Parathyroid adenoma (tissue), 2 donors: ENCODE measurements around the gene HBA2.
"Not testable (repeated sequence)": the region's sequence is repeated elsewhere in the genome, so short reads cannot be mapped to it uniquely, and the experiment has no call there.

Experiments
- H2AFZ ChIP-seq: fragments of 300-600 bp; sonication (generic); one replicate; pipeline ENCODE4 v1.7.0; 2017; ENCODE audit warnings: antibody characterized with exemption, mild to moderate bottlenecking
- H3K27ac ChIP-seq: fragments of 300-600 bp; sonication (generic); one replicate; pipeline ENCODE4 v1.7.0; 2017
- H3K27me3 ChIP-seq: fragments of 300-600 bp; sonication (generic); one replicate; pipeline ENCODE4 v1.7.0; 2017; ENCODE audit warnings: low read length; ENCODE audit not compliant: control insufficient read depth, insufficient read depth
- H3K36me3 ChIP-seq: fragments of 300-600 bp; sonication (generic); one replicate; pipeline ENCODE4 v1.7.0; 2017; ENCODE audit warnings: low read length; ENCODE audit not compliant: control insufficient read depth, insufficient read depth
- H3K4me1 ChIP-seq: fragments of 300-600 bp; sonication (generic); one replicate; pipeline ENCODE4 v1.7.0; 2017; ENCODE audit warnings: control low read depth
- H3K4me2 ChIP-seq: fragments of 300-600 bp; sonication (generic); one replicate; pipeline ENCODE4 v1.7.0; 2017; ENCODE audit warnings: low read length
- H3K4me3 ChIP-seq: fragments of 300-600 bp; sonication (generic); one replicate; pipeline ENCODE4 v1.7.0; 2017; ENCODE audit warnings: low read depth, low read length
- H3K79me2 ChIP-seq: fragments of 300-600 bp; sonication (generic); one replicate; pipeline ENCODE4 v1.7.0; 2017; ENCODE audit warnings: control low read depth
- H3K9ac ChIP-seq: fragments of 300-600 bp; sonication (generic); one replicate; pipeline ENCODE4 v1.7.0; 2017; ENCODE audit warnings: mild to moderate bottlenecking
- H3K9me3 ChIP-seq: fragments of 300-600 bp; sonication (generic); one replicate; pipeline ENCODE4 v1.7.0; 2017; ENCODE audit warnings: low read length; ENCODE audit not compliant: control insufficient read depth
- TF ChIP-seq, protein P1 (sequence below): fragments of 300-600 bp; sonication (generic); IDR thresholded peaks from one replicate; pipeline ENCODE4 v1.7.0; 2017; ENCODE audit warnings: antibody characterized with exemption, mild to moderate bottlenecking
- donor health status: primary hyperparathyroidism.

HBA2 gene

DNA sequence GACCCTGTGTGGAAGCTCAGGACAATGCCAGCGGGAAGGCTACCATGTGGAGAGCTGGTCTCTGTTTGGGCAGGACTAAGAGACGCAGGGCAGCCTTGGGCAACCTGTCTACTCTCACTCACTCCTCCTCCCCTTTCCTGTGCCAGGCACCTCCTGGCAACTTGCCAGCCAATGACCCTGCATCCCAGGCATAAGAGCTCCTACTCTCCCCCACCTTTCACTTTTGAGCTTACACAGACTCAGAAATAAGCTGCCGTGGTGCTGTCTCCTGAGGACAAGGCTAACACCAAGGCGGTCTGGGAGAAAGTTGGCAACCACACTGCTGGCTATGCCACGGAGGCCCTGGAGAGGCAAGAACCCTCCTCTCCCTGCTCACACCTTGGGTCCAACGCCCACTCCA, 4.3 kb upstream of the HBA2 start:
- no peak overlapping the region for H3K4me3 ChIP-seq
- no peaks in the 10 kb centered on the region for H3K36me3 ChIP-seq
- TF ChIP-seq, protein P1, sequence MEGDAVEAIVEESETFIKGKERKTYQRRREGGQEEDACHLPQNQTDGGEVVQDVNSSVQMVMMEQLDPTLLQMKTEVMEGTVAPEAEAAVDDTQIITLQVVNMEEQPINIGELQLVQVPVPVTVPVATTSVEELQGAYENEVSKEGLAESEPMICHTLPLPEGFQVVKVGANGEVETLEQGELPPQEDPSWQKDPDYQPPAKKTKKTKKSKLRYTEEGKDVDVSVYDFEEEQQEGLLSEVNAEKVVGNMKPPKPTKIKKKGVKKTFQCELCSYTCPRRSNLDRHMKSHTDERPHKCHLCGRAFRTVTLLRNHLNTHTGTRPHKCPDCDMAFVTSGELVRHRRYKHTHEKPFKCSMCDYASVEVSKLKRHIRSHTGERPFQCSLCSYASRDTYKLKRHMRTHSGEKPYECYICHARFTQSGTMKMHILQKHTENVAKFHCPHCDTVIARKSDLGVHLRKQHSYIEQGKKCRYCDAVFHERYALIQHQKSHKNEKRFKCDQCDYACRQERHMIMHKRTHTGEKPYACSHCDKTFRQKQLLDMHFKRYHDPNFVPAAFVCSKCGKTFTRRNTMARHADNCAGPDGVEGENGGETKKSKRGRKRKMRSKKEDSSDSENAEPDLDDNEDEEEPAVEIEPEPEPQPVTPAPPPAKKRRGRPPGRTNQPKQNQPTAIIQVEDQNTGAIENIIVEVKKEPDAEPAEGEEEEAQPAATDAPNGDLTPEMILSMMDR, result no peak
- no peaks in the 10 kb centered on the region for H3K79me2 ChIP-seq
- H3K27me3 ChIP-seq, result peaks cover 17% of the 10 kb centered on the region
- peaks cover 7% of the 10 kb centered on the region for H3K4me1 ChIP-seq
- no peak overlapping the region for H2AFZ ChIP-seq
- no peaks in the 10 kb centered on the region for H3K9me3 ChIP-seq
- H3K27ac ChIP-seq, result no peak overlapping the region
- no peak overlapping the region for H3K4me2 ChIP-seq
- no peak overlapping the region for H3K9ac ChIP-seq

DNA sequence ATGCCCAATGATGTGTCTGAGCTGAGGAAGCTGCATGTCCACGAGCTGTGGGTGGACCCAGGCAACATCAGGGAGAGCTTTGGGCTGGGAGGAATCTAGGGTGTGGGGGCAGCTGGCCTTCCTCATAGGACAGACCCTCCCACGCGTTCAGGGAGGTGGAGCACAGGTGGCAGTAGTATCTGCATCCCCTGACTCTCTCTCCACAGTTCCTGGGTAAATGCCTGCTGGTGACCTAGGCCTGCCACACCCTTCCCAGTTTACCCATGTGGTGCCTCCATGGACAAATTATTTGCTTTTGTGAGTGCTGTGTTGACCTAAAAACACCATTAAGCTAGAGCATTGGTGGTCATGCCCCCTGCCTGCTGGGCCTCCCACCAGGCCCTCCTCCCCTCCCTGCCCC, 3.7 kb upstream of the HBA2 start:
- Histone ChIP-seq H3K27me3 (peaks cover 17% of the 10 kb centered on the region), H3K4me2 (no peak overlapping the region), H2AFZ (no peak overlapping the region), H3K27ac (no peak overlapping the region), H3K79me2 (no peaks in the 10 kb centered on the region), H3K9me3 (no peaks in the 10 kb centered on the region), H3K9ac (no peak overlapping the region), H3K4me3 (no peak overlapping the region), H3K4me1 (peaks cover 7% of the 10 kb centered on the region), H3K36me3 (no peaks in the 10 kb centered on the region)
- TF ChIP-seq, protein P1, result no peak

DNA sequence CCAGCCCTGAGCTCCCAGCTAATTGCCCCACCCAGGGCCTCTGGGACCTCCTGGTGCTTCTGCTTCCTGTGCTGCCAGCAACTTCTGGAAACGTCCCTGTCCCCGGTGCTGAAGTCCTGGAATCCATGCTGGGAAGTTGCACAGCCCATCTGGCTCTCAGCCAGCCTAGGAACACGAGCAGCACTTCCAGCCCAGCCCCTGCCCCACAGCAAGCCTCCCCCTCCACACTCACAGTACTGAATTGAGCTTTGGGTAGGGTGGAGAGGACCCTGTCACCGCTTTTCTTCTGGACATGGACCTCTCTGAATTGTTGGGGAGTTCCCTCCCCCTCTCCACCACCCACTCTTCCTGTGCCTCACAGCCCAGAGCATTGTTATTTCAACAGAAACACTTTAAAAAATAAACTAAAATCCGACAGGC, 2.6 kb upstream of the HBA2 start:
- H3K27ac ChIP-seq, H3K4me1 ChIP-seq, H3K36me3 ChIP-seq, H2AFZ ChIP-seq, H3K9ac ChIP-seq, H3K79me2 ChIP-seq, H3K4me2 ChIP-seq, H3K4me3 ChIP-seq, H3K9me3 ChIP-seq: not testable (repeated sequence)
- peaks cover 16% of the 10 kb centered on the region for H3K27me3 ChIP-seq

GRCh38 chr16:170788-171187, 1.9 kb upstream of the HBA2 start:
- H3K9me3 ChIP-seq, result no peaks in the 10 kb centered on the region
- H3K79me2 ChIP-seq, result no peaks in the 10 kb centered on the region
- no peak overlapping the region for H3K9ac ChIP-seq
- H3K4me1 ChIP-seq, result peaks cover 5% of the 10 kb centered on the region
- no peak overlapping the region for H3K4me2 ChIP-seq
- H3K4me3 ChIP-seq, result no peak overlapping the region
- H3K27me3 ChIP-seq, result peaks cover 9% of the 10 kb centered on the region
- H3K27ac ChIP-seq, result no peak overlapping the region
- TF ChIP-seq, protein P1, result no peak
- H3K36me3 ChIP-seq, result no peaks in the 10 kb centered on the region
- no peak overlapping the region for H2AFZ ChIP-seq

- not testable (repeated sequence) for H2AFZ ChIP-seq, H3K27me3 ChIP-seq, H3K4me2 ChIP-seq, H3K4me3 ChIP-seq, H3K36me3 ChIP-seq, H3K9me3 ChIP-seq, H3K27ac ChIP-seq, H3K4me1 ChIP-seq, H3K79me2 ChIP-seq, H3K9ac ChIP-seq
Measured at GRCh38 chr16:173211-173854, 657 bp downstream of the HBA2 start.

GRCh38 chr16:173928-174769, 1.5 kb downstream of the HBA2 start:
- not testable (repeated sequence) for H3K9ac ChIP-seq, H2AFZ ChIP-seq, H3K4me3 ChIP-seq, H3K27me3 ChIP-seq, H3K79me2 ChIP-seq, H3K4me1 ChIP-seq, H3K9me3 ChIP-seq, H3K27ac ChIP-seq, H3K4me2 ChIP-seq, H3K36me3 ChIP-seq
